Measurements from ENCODE around the gene CHAD. TPM values are rescaled to one million over a fixed set of nuclear protein-coding genes. Genes with fewer than 3 reads are reported as not detected.

CHAD gene
- total RNA-seq, 4 donors from 2014 or later, result 3.2 to 8.2 (median 7.2) TPM

GRCh38 chr17:50505591-50506130 is 37.0 kb upstream of the CHAD start:
- no peak for DNase-seq (ENCODE audit: low spot score in 2 of 2)
- intact Hi-C loops (cut with DNase I; ENCODE audit: low total_unique reads), result no loop called here
- H3K4me3 ChIP-seq (ENCODE audit: low read depth, poor library complexity, severe bottlenecking), result no peak overlapping the region
- TF ChIP-seq POLR2A (IDR thresholded peaks at IDR 0.05) (no peak), CTCF (IDR thresholded peaks at IDR 0.05) (no peak)
- WGBS, 2 donors, result 42 to 43% methylated on average over 7 of the region's 7 CpGs

GRCh38 chr17:50502301-50502990 is 33.8 kb upstream of the CHAD start:
- 83 to 89% methylated on average over 8 to 9 of the region's 9 CpGs for WGBS, 2 donors
- H3K4me3 ChIP-seq (ENCODE audit: low read depth, poor library complexity, severe bottlenecking), result no peak overlapping the region
- no peak for DNase-seq (ENCODE audit: low spot score in 2 of 2)
- TF ChIP-seq POLR2A (IDR thresholded peaks at IDR 0.05) (no peak), CTCF (IDR thresholded peaks at IDR 0.05) (no peak)
- intact Hi-C loops (cut with DNase I; ENCODE audit: low total_unique reads), result no loop called here

- intact Hi-C loops (cut with DNase I; ENCODE audit: low total_unique reads), result no loop called here
- 40 to 49% methylated on average over 5 of the region's 5 CpGs for WGBS, 2 donors
- TF ChIP-seq POLR2A (IDR thresholded peaks at IDR 0.05) (no peak), CTCF (IDR thresholded peaks at IDR 0.05) (no peak)
- no peak overlapping the region for H3K4me3 ChIP-seq (ENCODE audit: low read depth, poor library complexity, severe bottlenecking)
- DNase-seq (ENCODE audit: low spot score in 2 of 2), result no peak
Measured at GRCh38 chr17:50501054-50501453, 32.4 kb upstream of the CHAD start.

DNA sequence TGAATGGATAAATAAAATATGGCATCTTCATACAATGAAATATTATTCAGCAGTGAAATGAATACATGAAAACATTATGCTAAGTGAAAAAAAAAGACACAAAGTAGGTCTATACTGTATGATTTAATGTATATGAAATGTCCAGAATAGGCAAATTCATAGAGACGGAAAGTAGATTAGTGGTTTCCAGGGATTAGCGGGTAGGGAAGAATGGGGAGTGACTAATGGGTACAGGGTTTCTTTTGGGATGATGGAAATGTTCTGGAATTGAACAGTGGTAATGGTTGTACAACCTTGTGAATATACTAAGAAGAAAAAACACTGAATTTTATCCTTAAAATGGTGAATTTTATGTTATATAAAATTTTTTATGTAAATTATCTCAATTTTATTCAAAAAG is 31.0 kb upstream of the CHAD start:
- no peak overlapping the region for H3K4me3 ChIP-seq (ENCODE audit: low read depth, poor library complexity, severe bottlenecking)
- TF ChIP-seq CTCF (IDR thresholded peaks at IDR 0.05) (no peak), POLR2A (IDR thresholded peaks at IDR 0.05) (no peak)
- WGBS, 2 donors, result 97 to 99% methylated on average over 2 of the region's 2 CpGs
- no peak for DNase-seq (ENCODE audit: low spot score in 2 of 2)
- intact Hi-C loops (cut with DNase I; ENCODE audit: low total_unique reads), result no loop called here

GRCh38 chr17:50499270-50499669 is 30.6 kb upstream of the CHAD start:
- no peak overlapping the region for H3K4me3 ChIP-seq (ENCODE audit: low read depth, poor library complexity, severe bottlenecking)
- no peak for DNase-seq (ENCODE audit: low spot score in 2 of 2)
- intact Hi-C loops (cut with DNase I; ENCODE audit: low total_unique reads), result no loop called here
- TF ChIP-seq CTCF (IDR thresholded peaks at IDR 0.05) (no peak), POLR2A (IDR thresholded peaks at IDR 0.05) (no peak)

All from lower leg skin (tissue), 4 donors.